Gastroesophageal sphincter (tissue), 3 donors: ENCODE results near the gene TNFRSF9.

Source experiments
- CTCF ChIP-seq, 4 experiments: fragments of 200-600 bp in 2 of 4; fragments of 450-650 bp in 2 of 4; sonication (generic) in 1 of 4; IDR thresholded peaks; one replicate each; pipeline ENCODE4 v1.5.1; 2017 to 2019; ENCODE audit warnings: antibody characterized with exemption in 4 of 4, mild to moderate bottlenecking in 2 of 4, moderate library complexity in 2 of 4
- POLR2A ChIP-seq, 2 donors: fragments of 450-650 bp; IDR thresholded peaks; one replicate each; pipeline ENCODE4 v1.6.1; 2017; ENCODE audit warnings: antibody characterized with exemption in 2 of 2, mild to moderate bottlenecking in 2 of 2, moderate library complexity in 1 of 2
- POLR2AphosphoS5 ChIP-seq: sonication (generic); formaldehyde crosslinking; IDR thresholded peaks from one replicate; pipeline ENCODE4 v1.6.1; 2017; ENCODE audit warnings: antibody characterized with exemption

GRCh38 chr1:7899741-7900140, 40.9 kb downstream of the TNFRSF9 start:
- TF ChIP-seq CTCF (IDR thresholded peaks at IDR 0.05) (no peak), POLR2A (IDR thresholded peaks at IDR 0.05) (no peak), POLR2AphosphoS5 (no peak)
